Upper lobe of right lung (tissue), 1 donor: ENCODE measurements around the gene BBS2. TPM values are rescaled to one million over a fixed set of nuclear protein-coding genes. Genes with fewer than 3 reads are reported as not detected.

Source experiments
- ATAC-seq: fragments of 200-7000 bp; cut with Tn5 transposase; one replicate; pipeline ENCODE4 v1.9.1; 2020; ENCODE audit warnings: mild to moderate bottlenecking, moderate library complexity
- DNase-seq: peaks from one replicate; pipeline ENCODE4 v3.0.0-alpha.2; 2020
- H3K27ac ChIP-seq: fragments of 200-600 bp; one replicate; pipeline ENCODE4 v1.8.0; 2022
- H3K27me3 ChIP-seq: fragments of 200-600 bp; one replicate; pipeline ENCODE4 v1.8.0; 2022; ENCODE audit warnings: mild to moderate bottlenecking
- H3K36me3 ChIP-seq: fragments of 200-600 bp; one replicate; pipeline ENCODE4 v1.8.0; 2022
- H3K4me1 ChIP-seq: fragments of 200-600 bp; one replicate; pipeline ENCODE4 v1.8.0; 2022
- H3K4me3 ChIP-seq: fragments of 200-600 bp; one replicate; pipeline ENCODE4 v1.8.0; 2022; ENCODE audit warnings: mild to moderate bottlenecking
- H3K9me3 ChIP-seq: fragments of 200-600 bp; one replicate; pipeline ENCODE4 v1.8.0; 2022
- CTCF ChIP-seq: fragments of 200-600 bp; IDR thresholded peaks from one replicate; pipeline ENCODE4 v1.8.0; 2022; ENCODE audit warnings: antibody characterized with exemption
- intact Hi-C: fragments of 100-400 bp; cut with DNase I; formaldehyde crosslinking; loops from one replicate; pipeline ENCODE4 v1.11.0; 2022
- total RNA-seq: library from RNA; stranded (reverse); fragmentation: NEBNext Ultra II Directional; extraction: Animal tissue kit (Norgen Biotek cat#: 25700); gene quantifications from one replicate; pipeline ENCODE4 v1.2.1, GENCODE V29; 2021
- donor health status: DM: no; HTN: yes; CAD: no; lungs with severe emphysema.

Gene BBS2
- total RNA-seq, 1 donor from 2014 or later, result 29.5 TPM

DNA sequence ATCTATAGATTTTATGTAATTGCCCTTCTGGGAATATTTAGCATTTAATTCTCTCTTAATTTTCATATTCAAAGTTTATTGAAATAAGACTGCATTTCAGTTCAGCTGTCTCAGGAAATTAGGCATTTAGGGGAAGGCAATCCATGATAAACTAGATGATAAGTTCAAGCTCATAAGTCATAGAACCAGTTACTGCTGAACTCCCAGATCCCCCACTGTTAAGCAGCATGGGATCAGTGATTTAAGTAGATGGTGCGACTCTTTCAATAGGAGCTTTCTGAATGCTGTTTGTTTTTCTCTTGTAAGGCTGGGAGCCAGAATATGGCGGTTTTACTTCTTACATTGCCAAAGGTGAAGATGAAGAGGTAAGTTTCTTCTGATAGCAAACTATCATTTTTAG lies 44.6 kb downstream of the BBS2 start:
- Histone ChIP-seq H3K9me3 (no peaks in the 10 kb centered on the region), H3K27me3 (no peaks in the 10 kb centered on the region), H3K36me3 (peaks cover 97% of the 10 kb centered on the region), H3K4me1 (no peaks in the 10 kb centered on the region), H3K27ac (no peak overlapping the region), H3K4me3 (no peak overlapping the region)
- intact Hi-C loops, result no loop called here
- ATAC-seq, result no peak
- no peak for DNase-seq
- no peak for TF ChIP-seq CTCF

DNA sequence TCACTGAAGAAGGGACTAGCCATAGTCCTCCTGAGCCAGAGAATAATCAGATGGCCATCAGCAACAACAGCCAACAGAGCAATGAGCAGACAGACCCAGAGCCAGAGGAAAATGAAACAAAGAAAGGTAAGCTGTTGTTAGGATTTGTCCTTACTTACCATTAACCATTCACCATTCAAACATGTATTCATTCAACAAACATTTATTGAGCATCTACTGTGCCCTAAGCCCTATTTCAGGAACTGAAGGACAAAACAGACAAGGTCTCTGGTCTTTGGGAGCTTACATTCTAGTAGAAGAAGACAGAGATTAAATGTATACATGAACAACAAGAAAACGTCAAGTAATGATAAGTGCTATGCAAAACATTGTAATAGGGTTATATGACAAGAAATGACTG lies 49.2 kb downstream of the BBS2 start:
- DNase-seq, result no peak
- no peak overlapping the region for H3K4me3 ChIP-seq
- no peak for TF ChIP-seq CTCF
- no peak overlapping the region for H3K27ac ChIP-seq
- no peaks in the 10 kb centered on the region for H3K9me3 ChIP-seq
- ATAC-seq, result no peak
- peaks cover 100% of the 10 kb centered on the region for H3K36me3 ChIP-seq
- no peaks in the 10 kb centered on the region for H3K4me1 ChIP-seq
- intact Hi-C loops, result no loop called here
- H3K27me3 ChIP-seq, result no peaks in the 10 kb centered on the region

- H3K4me3 ChIP-seq, result no peak overlapping the region
- intact Hi-C loops, result no loop called here
- DNase-seq (no peak), ATAC-seq (no peak)
- no peaks in the 10 kb centered on the region for H3K27me3 ChIP-seq
- peaks cover 100% of the 10 kb centered on the region for H3K36me3 ChIP-seq
- no peaks in the 10 kb centered on the region for H3K9me3 ChIP-seq
- H3K27ac ChIP-seq, result no peak overlapping the region
- H3K4me1 ChIP-seq, result no peaks in the 10 kb centered on the region
- TF ChIP-seq CTCF, result no peak
Observed at GRCh38 chr16:56470232-56470631, 49.6 kb downstream of the BBS2 start.

DNA sequence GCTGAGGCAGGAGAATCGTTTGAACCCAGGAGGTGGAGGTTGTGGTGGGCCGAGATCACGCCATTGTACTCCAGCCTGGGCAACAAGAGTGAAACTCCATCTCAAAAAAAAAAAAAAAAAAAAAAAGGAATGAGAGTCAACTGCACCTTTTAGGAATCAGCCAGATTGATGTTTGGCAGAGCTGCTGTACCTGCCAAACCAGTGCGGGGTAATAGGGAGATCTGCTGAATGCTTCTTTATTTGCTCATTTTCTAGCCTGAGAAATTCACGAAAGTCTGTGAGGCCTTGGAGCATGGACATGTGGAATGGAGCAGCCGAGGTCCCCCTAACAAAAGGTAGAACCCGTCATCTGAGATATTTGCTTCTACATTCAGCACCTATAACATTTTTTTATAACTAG lies 50.1 kb downstream of the BBS2 start:
- Histone ChIP-seq H3K4me1 (no peaks in the 10 kb centered on the region), H3K27me3 (no peaks in the 10 kb centered on the region), H3K27ac (no peak overlapping the region), H3K9me3 (no peaks in the 10 kb centered on the region), H3K4me3 (no peak overlapping the region), H3K36me3 (peaks cover 100% of the 10 kb centered on the region)
- intact Hi-C loops, result no loop called here
- no peak for ATAC-seq
- no peak for TF ChIP-seq CTCF
- no peak for DNase-seq

DNA sequence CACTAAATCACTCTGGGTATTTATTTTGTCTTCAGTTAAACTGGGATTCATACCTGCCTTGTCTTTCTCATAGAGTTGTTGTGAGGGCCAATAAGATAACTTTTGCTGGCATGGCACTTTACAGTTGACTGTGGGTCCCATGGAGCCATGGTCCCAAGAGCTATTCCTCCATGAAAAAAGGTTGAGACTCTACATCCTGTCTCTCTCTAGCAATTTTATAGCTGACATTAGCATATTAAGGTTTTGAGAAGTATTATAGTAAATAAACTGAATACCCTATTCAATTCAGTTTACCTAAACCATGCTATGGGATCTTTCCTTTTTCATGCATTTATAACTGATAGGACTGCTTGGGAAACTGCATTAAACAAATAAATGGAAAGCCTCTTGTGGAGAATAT lies 51.0 kb downstream of the BBS2 start:
- Histone ChIP-seq H3K27ac (no peak overlapping the region), H3K4me3 (no peak overlapping the region), H3K9me3 (no peaks in the 10 kb centered on the region), H3K36me3 (peaks cover 100% of the 10 kb centered on the region), H3K4me1 (no peaks in the 10 kb centered on the region), H3K27me3 (no peaks in the 10 kb centered on the region)
- TF ChIP-seq CTCF, result no peak
- ATAC-seq, result no peak
- intact Hi-C loops, result no loop called here
- DNase-seq, result no peak

DNA sequence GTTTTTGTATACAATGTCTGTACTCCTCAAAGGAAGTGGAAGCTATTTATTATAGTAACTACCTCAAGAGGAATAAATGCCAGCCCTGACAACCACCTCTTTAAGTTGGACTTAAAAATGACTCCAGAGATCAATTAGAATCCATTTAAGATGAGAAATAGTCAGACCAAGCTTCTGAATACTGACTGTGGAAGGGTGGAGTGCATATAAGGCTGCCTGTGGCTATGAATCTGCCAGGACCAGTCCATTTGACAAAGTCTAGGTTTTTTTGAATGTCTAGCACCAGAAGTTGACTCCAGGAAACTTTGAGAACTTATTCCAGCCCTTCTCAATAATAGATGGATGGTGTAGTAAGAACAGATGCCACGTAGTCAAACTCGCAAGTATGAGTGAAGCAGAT lies 53.5 kb downstream of the BBS2 start:
- Histone ChIP-seq H3K36me3 (peaks cover 95% of the 10 kb centered on the region), H3K27me3 (no peaks in the 10 kb centered on the region), H3K9me3 (no peaks in the 10 kb centered on the region), H3K27ac (no peak overlapping the region), H3K4me3 (no peak overlapping the region), H3K4me1 (peaks cover 3% of the 10 kb centered on the region)
- TF ChIP-seq CTCF, result no peak
- intact Hi-C loops, result no loop called here
- ATAC-seq (no peak), DNase-seq (no peak)
